Heart right ventricle (tissue), 16 donors: ENCODE data around the gene VSTM2B. TPM values are rescaled to one million over a fixed set of nuclear protein-coding genes. Genes with fewer than 3 reads are reported as not detected.

Experiments used
- ATAC-seq, 8 donors: fragments of 200-7000 bp; cut with Tn5 transposase; one replicate each; pipeline ENCODE4 v1.9.1; 2020; ENCODE audit warnings: mild to moderate bottlenecking in 8 of 8, moderate library complexity in 8 of 8, moderate number of reproducible peaks in 1 of 8
- DNase-seq, 2 donors: peaks; one replicate each; pipeline ENCODE4 v3.0.0-alpha.2; 2020
- H3K27ac ChIP-seq, 10 donors: fragments of 200-600 bp; sonication (generic) in 2 of 10; one replicate each; pipeline versions ENCODE4 v1.5.0 to v1.8.0; 2020 to 2022; ENCODE audit warnings: mild to moderate bottlenecking in 3 of 10
- H3K27me3 ChIP-seq, 7 donors: fragments of 200-600 bp; one replicate each; pipeline ENCODE4 v1.8.0; 2021 to 2022; ENCODE audit warnings: mild to moderate bottlenecking in 2 of 7
- H3K36me3 ChIP-seq, 9 donors: fragments of 200-600 bp; sonication (generic) in 1 of 9; one replicate each; pipeline versions ENCODE4 v1.5.0 to v1.8.0; 2020 to 2022; ENCODE audit warnings: mild to moderate bottlenecking in 2 of 9
- H3K4me1 ChIP-seq, 9 donors: fragments of 200-600 bp; sonication (generic) in 1 of 9; one replicate each; pipeline versions ENCODE4 v1.5.0 to v1.8.0; 2020 to 2022; ENCODE audit warnings: mild to moderate bottlenecking in 4 of 9
- H3K4me3 ChIP-seq, 10 donors: fragments of 200-600 bp; sonication (generic) in 2 of 10; one replicate each; pipeline versions ENCODE4 v1.5.0 to v1.8.0; 2020 to 2022; ENCODE audit warnings: mild to moderate bottlenecking in 7 of 10, moderate library complexity in 2 of 10
- H3K9me3 ChIP-seq, 11 donors: fragments of 200-600 bp in 10 of 11; sonication (generic) in 2 of 11; one replicate each; pipeline versions ENCODE4 v1.5.0 to v1.8.0; 2013 to 2022; ENCODE audit warnings: mild to moderate bottlenecking in 2 of 11, control low read depth in 1 of 11, moderate library complexity in 1 of 11
- WGBS, 2 donors: extraction: QIAGEN DNeasy Blood & Tissue Kit; methylation state at CpG; one replicate each; pipeline ENCODE4 v1.1.7; 2013; ENCODE audit warnings: inconsistent platforms in 1 of 2; 5-methylcytosine and 5-hydroxymethylcytosine counted together
- intact Hi-C, 10 donors: fragments of 100-400 bp; cut with DNase I; formaldehyde crosslinking; loops; one replicate each; pipeline versions ENCODE4 v1.11.1 to v1.14.2; 2022
- polyA plus RNA-seq, 2 donors: library from polyadenylated mRNA; stranded (reverse); fragments of 200-250 nt; gene quantifications; one replicate each; pipeline ENCODE4 v1.2.3, GENCODE V29; 2013
- total RNA-seq, 10 donors: library from RNA; stranded (reverse); fragmentation: NEBNext Ultra II Directional in 3 of 10; extraction: Animal tissue kit (Norgen Biotek cat#: 25700) in 3 of 10; gene quantifications; one replicate each; pipeline versions ENCODE4 v1.2.1 to v1.2.4, GENCODE V29; 2021 to 2023
- TF ChIP-seq, protein P1 (sequence below), 9 donors: fragments of 200-600 bp; sonication (generic) in 2 of 9; IDR thresholded peaks; one replicate each; pipeline versions ENCODE4 v1.5.0 to v1.8.0; 2021 to 2022; ENCODE audit warnings: antibody characterized with exemption in 9 of 9, mild to moderate bottlenecking in 5 of 9, moderate library complexity in 1 of 9
- donor health status: Arrhythmogenic right ventricular cardiomyopathy.
- donor health status: ischemic (EF 13 %, LVEDD 7.1; RV severe dilation, severe dysfunction).
- donor health status: healthy with polysubstance abuse.
- donor health status: DM: no; HTN: yes; CAD: no.
- donor health status: DM: no; HTN: no; CAD: no.
- donor health status: ischemic (EF 25% LVEDD 6.9; RV normal size, moderate dysfunction).
- donor health status: ischemic (EF 25% LVEDD 5.7; RV mildly dilated, moderate dysfunction).
- donor health status: healthy.
- donor health status: DM: yes; HTN: yes; CAD: no.
- donor health status: Ischemic cardiomyopathy.
- donor health status: ischemic (EF 35%, LVEDD 5.7; RV mildly dilated, moderate dysfunction).
- donor health status: nonischemic (EF 11% LVEDD 7.7; RV severe dilation, severe dysfunction).
- donor health status: DM: yes; HTN: yes; CAD: no.
- donor health status: PGD.
- donor health status: ischemic (EF 29% LVEDD 5.4; RV normal size, mild dysfunction).
- donor health status: nonischemic (EF 23%, LVEDD 6.1; RV moderate dilation, normal function).

VSTM2B gene
- total and polyA plus RNA-seq, 12 donors: not detected

DNA sequence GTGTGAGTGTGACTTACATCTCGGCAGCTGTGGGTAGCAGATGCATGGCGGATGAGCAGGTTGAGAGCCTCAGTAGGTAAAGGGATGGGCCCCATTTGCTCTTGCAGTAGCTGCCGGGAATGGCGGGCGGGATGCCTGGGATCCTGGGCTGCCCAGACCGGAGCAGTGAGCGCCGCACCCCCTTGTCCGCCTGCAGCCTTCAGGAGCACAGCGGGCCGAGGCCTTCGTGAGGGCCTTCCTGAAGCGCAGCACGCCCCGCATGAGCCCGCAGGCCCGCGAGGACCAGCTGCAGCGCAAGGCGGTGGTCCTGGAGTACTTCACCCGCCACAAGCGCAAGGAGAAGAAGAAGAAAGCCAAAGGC lies 84.4 kb downstream of the VSTM2B start:
- peaks cover 0 to 68% (median 33%) of the 10 kb centered on the region in 9 donors for H3K36me3 ChIP-seq
- intact Hi-C loops: loop anchor here (1.0 to 10.0 kb wide), 9 partner anchors 52 to 107 kb away; partner anchors contain the start of gene C19orf12 (in 3 of the 10)
- no peaks in the 10 kb centered on the region for H3K27me3 ChIP-seq
- no peaks in the 10 kb centered on the region for H3K9me3 ChIP-seq
- H3K4me3 ChIP-seq: no peak overlapping the region
- no peak for DNase-seq
- TF ChIP-seq, protein P1, sequence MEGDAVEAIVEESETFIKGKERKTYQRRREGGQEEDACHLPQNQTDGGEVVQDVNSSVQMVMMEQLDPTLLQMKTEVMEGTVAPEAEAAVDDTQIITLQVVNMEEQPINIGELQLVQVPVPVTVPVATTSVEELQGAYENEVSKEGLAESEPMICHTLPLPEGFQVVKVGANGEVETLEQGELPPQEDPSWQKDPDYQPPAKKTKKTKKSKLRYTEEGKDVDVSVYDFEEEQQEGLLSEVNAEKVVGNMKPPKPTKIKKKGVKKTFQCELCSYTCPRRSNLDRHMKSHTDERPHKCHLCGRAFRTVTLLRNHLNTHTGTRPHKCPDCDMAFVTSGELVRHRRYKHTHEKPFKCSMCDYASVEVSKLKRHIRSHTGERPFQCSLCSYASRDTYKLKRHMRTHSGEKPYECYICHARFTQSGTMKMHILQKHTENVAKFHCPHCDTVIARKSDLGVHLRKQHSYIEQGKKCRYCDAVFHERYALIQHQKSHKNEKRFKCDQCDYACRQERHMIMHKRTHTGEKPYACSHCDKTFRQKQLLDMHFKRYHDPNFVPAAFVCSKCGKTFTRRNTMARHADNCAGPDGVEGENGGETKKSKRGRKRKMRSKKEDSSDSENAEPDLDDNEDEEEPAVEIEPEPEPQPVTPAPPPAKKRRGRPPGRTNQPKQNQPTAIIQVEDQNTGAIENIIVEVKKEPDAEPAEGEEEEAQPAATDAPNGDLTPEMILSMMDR (IDR thresholded peaks at IDR 0.05): no peak
- 81 to 85% methylated on average over 22 of the region's 22 CpGs for WGBS, 2 donors
- ATAC-seq: peak in 1 of 8 donors; percentile 10
- peaks cover 0 to 20% (median 13%) of the 10 kb centered on the region in 9 donors for H3K4me1 ChIP-seq
- no peak overlapping the region for H3K27ac ChIP-seq

DNA sequence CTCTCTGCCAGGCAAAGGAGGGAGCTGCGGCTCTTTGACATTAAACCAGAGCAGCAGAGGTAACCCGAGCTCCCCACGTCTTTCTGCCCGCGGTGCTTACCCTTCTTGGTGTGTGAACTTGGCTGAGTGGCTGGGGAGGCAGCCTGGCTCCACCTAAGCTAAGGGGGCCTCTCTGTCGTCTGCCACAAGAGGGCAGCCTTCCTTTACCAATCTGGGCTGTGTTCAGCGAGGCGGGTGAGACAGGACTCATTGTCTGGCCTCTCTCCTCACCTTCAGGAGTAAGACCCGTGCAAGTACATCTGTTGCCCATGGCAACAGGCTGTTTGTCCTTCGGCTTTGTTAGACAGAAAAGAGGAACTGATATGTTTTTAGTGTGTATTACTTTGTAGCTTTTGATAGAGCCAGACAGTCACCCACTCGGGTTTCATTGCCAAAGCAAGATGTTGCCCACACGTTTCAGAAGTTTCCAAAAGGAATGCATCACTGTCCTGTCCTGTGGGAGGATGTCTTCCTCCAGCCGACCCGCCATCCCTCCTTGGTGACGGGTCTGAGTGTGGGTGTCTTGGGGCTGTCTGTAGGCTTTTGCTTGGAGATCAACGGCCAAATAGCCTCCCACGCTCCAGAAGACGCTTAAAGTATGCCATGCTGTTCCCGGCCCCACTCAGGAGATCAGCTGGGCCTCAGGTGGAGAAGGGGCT lies 84.9 kb downstream of the VSTM2B start:
- Histone ChIP-seq H3K27ac (no peak overlapping the region), H3K4me3 (no peak overlapping the region), H3K27me3 (no peaks in the 10 kb centered on the region), H3K36me3 (peaks cover 0 to 74% (median 35%) of the 10 kb centered on the region in 9 donors), H3K9me3 (no peaks in the 10 kb centered on the region), H3K4me1 (peaks cover 0 to 15% (median 8%) of the 10 kb centered on the region in 9 donors)
- 41 to 44% methylated on average over 19 of the region's 19 CpGs for WGBS, 2 donors
- intact Hi-C loops: loop anchor here (1.0 to 10.0 kb wide), 9 partner anchors 52 to 107 kb away; partner anchors contain the start of gene C19orf12 (in 3 of the 10)
- DNase-seq: peak; percentile 75 to 81
- TF ChIP-seq, protein P1 (IDR thresholded peaks at IDR 0.05): peak; percentile 70 to 92 (median 89)
- peak; percentile 65 to 83 (median 74) for ATAC-seq

DNA sequence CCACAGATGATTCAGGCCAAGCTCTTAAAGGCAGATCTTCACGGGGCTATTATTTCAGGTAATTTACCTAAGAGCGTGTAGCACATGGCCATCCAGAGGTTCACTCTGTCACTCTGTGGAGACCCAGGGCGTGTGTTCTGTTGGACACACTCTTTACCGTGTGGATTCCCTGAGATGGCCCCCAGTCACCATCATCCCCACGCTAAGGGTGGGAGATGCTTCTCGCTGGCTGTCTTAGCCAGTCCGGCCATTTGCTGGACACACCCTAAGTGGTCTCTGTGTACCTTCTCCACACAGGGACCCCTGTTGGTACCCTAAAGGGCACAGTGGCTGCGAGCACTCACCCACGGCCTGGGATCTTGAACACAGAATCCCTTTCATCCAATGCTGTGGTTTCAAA lies 86.3 kb downstream of the VSTM2B start:
- TF ChIP-seq, protein P1 (IDR thresholded peaks at IDR 0.05): no peak
- Histone ChIP-seq H3K27me3 (no peaks in the 10 kb centered on the region), H3K9me3 (no peaks in the 10 kb centered on the region), H3K4me3 (no peak overlapping the region), H3K36me3 (peaks cover 0 to 85% (median 41%) of the 10 kb centered on the region in 9 donors), H3K27ac (no peak overlapping the region), H3K4me1 (peaks cover 0 to 8% (median 2%) of the 10 kb centered on the region in 9 donors)
- intact Hi-C loops: loop anchor here in 6 of 10 donors (5.0 to 10.0 kb wide), 3 partner anchors 50 to 105 kb away; partner anchors contain the start of gene C19orf12 (in 3 of the 6)
- WGBS, 2 donors: 93 to 95% methylated on average over 9 of the region's 9 CpGs
- ATAC-seq (no peak), DNase-seq (no peak)

DNA sequence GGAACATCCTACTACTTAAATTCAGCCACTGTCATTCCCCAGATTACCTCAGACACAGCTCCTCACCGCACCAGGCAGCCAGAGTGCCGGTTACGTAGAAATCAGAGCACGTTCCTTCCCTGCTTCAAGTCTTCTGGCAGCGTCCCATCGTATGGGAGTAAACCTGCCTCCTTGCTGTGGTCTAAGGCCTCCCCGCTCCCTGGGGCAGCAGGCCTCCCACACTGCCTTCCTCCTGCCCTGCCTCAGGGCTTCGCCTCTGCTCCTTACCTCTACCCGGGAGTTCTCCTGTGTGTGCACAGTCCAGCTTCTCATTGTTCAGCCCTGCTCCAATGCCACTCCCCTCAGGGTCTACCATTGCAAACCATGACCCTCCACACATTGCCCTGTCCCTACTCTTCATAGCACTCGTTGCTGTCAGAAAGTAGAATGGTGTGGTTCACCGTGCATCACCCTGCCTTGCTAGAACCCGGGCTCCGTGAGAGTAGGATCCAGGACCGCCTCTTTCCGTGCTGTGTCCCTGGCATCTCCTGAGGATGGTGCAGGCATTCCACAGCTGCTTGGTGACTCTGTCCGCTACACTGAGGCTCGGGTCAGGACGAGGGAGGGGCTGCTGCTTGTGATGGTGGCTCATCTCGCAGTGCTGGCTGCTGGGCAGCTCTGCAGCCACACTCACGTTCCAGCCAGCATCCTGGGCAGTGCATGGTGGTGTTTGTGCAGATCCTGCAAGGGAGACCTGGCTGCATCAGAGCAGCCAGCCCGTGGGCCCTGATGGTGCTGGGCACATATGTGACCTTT lies 87.2 kb downstream of the VSTM2B start:
- Histone ChIP-seq H3K9me3 (no peaks in the 10 kb centered on the region), H3K4me1 (peaks cover 0 to 5% (median 0%) of the 10 kb centered on the region in 9 donors), H3K36me3 (peaks cover 0 to 85% (median 41%) of the 10 kb centered on the region in 9 donors), H3K27me3 (no peaks in the 10 kb centered on the region), H3K4me3 (no peak overlapping the region), H3K27ac (no peak overlapping the region)
- 89 to 96% methylated on average over 21 of the region's 21 CpGs for WGBS, 2 donors
- DNase-seq (no peak), ATAC-seq (no peak)
- intact Hi-C loops: loop anchor here in 6 of 10 donors (5.0 to 10.0 kb wide), 3 partner anchors 49 to 104 kb away; partner anchors contain the start of gene C19orf12 (in 3 of the 6)
- TF ChIP-seq, protein P1 (IDR thresholded peaks at IDR 0.05): no peak
